ENCODE data around the gene CDK6.
A peak's percentile ranks its signal among the peaks of the same experiment; 100 is the strongest.

The CDK6 gene

GRCh38 chr7:92876836-92877235 is 40.5 kb upstream of the CDK6 start:
- Histone ChIP-seq H3K9me3 (ENCODE audit: control extremely low read depth in 1 of 5, control insufficient read depth in 4 of 5, insufficient read depth in 2 of 5, low read depth in 1 of 5, low read length in 4 of 5) (peaks cover 0 to 19% (median 3%) of the 10 kb centered on the region in 5 experiments), H3K27ac (ENCODE audit: insufficient read depth in 1 of 2, low read depth in 1 of 2, low read length in 2 of 2, poor library complexity in 1 of 2, severe bottlenecking in 2 of 2) (no peak overlapping the region), H3K36me3 (ENCODE audit: control insufficient read depth in 4 of 4, insufficient read depth in 4 of 4, low read length in 3 of 4) (peaks cover 0 to 25% (median 8%) of the 10 kb centered on the region in 4 experiments), H3K4me1 (ENCODE audit: control extremely low read depth in 1 of 4, control insufficient read depth in 4 of 4, insufficient read depth in 4 of 4, low read length in 3 of 4) (peaks cover 0 to 7% (median 2%) of the 10 kb centered on the region in 4 experiments), H3K4me3 (ENCODE audit: control insufficient read depth in 1 of 7, extremely low read depth in 1 of 7, insufficient read depth in 4 of 7, low read depth in 2 of 7, low read length in 6 of 7) (no peak overlapping the region), H3K27me3 (replicated peaks in 2 of 5; ENCODE audit: control insufficient read depth in 4 of 5, insufficient read depth in 5 of 5, low read length in 4 of 5) (no peaks in the 10 kb centered on the region)
- ChIA-PET CTCF (no interaction called here), POLR2A (no interaction called here)
- no peak for DNase-seq
- WGBS (ENCODE audit: insufficient coverage), result no CpG with 5 or more reads among the region's 1 CpG

DNA sequence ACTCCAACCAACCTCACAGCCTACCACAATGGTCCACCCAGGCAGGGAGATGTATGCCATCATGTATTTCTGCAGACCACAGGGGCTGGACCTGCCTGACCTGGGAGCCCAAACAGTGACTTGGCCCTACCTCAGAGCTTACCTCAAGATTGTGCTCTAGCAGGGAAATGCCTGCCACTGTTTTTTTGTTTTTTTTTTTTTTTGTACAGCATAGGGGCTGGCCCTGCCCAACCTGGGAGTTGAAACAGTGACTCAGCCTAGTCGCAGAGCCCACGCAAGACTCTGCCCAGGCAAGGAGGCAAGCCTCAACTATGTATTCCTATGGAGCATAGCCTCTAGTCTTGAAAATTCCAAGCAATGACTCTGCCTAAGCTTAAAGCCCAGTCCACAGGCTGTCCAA is 39.3 kb upstream of the CDK6 start:
- no peak overlapping the region for H3K4me3 ChIP-seq (ENCODE audit: control insufficient read depth in 1 of 7, extremely low read depth in 1 of 7, insufficient read depth in 4 of 7, low read depth in 2 of 7, low read length in 6 of 7)
- peaks cover 0 to 21% (median 9%) of the 10 kb centered on the region in 4 experiments for H3K36me3 ChIP-seq (ENCODE audit: control insufficient read depth in 4 of 4, insufficient read depth in 4 of 4, low read length in 3 of 4)
- H3K4me1 ChIP-seq (ENCODE audit: control extremely low read depth in 1 of 4, control insufficient read depth in 4 of 4, insufficient read depth in 4 of 4, low read length in 3 of 4), result peaks cover 0 to 7% (median 2%) of the 10 kb centered on the region in 4 experiments
- ChIA-PET CTCF (no interaction called here), POLR2A (no interaction called here)
- no peak overlapping the region for H3K27ac ChIP-seq (ENCODE audit: insufficient read depth in 1 of 2, low read depth in 1 of 2, low read length in 2 of 2, poor library complexity in 1 of 2, severe bottlenecking in 2 of 2)
- peaks cover 0 to 13% (median 3%) of the 10 kb centered on the region in 5 experiments for H3K9me3 ChIP-seq (ENCODE audit: control extremely low read depth in 1 of 5, control insufficient read depth in 4 of 5, insufficient read depth in 2 of 5, low read depth in 1 of 5, low read length in 4 of 5)
- DNase-seq, result no peak
- WGBS (ENCODE audit: insufficient coverage), result 100% methylated on average over 2 of the region's 2 CpGs
- H3K27me3 ChIP-seq (replicated peaks in 2 of 5; ENCODE audit: control insufficient read depth in 4 of 5, insufficient read depth in 5 of 5, low read length in 4 of 5), result no peaks in the 10 kb centered on the region

DNA sequence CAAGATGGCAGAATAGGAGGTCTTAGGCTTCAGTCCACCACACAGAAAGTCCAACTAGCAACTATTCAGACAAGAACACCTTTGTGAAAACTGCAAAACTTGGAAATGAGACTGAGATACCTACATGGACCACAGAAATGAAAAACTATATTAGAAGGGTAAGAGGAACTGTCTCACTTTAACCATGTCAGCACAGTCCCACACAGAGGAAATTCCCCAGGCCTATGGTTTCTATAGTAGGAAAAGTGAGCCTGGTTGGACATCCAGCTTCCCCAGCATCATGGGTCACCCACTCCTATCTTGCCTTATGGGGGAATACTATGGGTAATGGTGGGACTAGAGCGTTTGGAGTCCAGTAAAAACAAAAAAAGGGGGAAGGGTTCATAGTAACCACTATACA is 38.8 kb upstream of the CDK6 start:
- Histone ChIP-seq H3K4me1 (ENCODE audit: control extremely low read depth in 1 of 4, control insufficient read depth in 4 of 4, insufficient read depth in 4 of 4, low read length in 3 of 4) (peaks cover 0 to 7% (median 2%) of the 10 kb centered on the region in 4 experiments), H3K36me3 (ENCODE audit: control insufficient read depth in 4 of 4, insufficient read depth in 4 of 4, low read length in 3 of 4) (peaks cover 0 to 19% (median 10%) of the 10 kb centered on the region in 4 experiments), H3K9me3 (ENCODE audit: control extremely low read depth in 1 of 5, control insufficient read depth in 4 of 5, insufficient read depth in 2 of 5, low read depth in 1 of 5, low read length in 4 of 5) (peaks cover 0 to 8% (median 0%) of the 10 kb centered on the region in 5 experiments), H3K27me3 (replicated peaks in 2 of 5; ENCODE audit: control insufficient read depth in 4 of 5, insufficient read depth in 5 of 5, low read length in 4 of 5) (no peaks in the 10 kb centered on the region), H3K4me3 (ENCODE audit: control insufficient read depth in 1 of 7, extremely low read depth in 1 of 7, insufficient read depth in 4 of 7, low read depth in 2 of 7, low read length in 6 of 7) (no peak overlapping the region), H3K27ac (ENCODE audit: insufficient read depth in 1 of 2, low read depth in 1 of 2, low read length in 2 of 2, poor library complexity in 1 of 2, severe bottlenecking in 2 of 2) (no peak overlapping the region)
- no peak for DNase-seq
- ChIA-PET CTCF (interaction anchor here (1.0 to 1.2 kb wide), 2 partner anchors 11 to 12 kb away, joined by 3 to 4 read pairs; no protein-coding TSS in a partner anchor), POLR2A (no interaction called here)
- WGBS (ENCODE audit: insufficient coverage), result no CpG with 5 or more reads among the region's 1 CpG

DNA sequence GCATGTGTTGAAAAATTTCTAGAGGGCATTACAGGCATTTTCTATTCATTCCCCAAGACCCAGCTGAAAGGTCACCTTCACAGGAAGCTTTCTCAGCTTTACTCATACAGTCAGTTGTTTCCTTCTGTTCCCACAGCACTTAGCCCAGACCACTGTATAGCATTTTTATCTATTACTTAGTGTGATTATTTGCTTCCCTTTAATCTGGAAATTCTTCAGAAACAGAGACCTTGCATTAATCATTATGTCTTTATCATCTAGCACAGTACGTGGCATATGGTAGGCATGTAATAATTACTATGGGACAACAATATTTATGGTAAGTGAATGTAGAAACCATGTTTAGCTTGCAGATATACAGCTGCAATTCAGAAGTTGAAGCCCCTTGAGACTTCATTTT is 38.2 kb upstream of the CDK6 start:
- no CpG with 5 or more reads among the region's 1 CpG for WGBS (ENCODE audit: insufficient coverage)
- no peak for DNase-seq
- Histone ChIP-seq H3K4me1 (ENCODE audit: control extremely low read depth in 1 of 4, control insufficient read depth in 4 of 4, insufficient read depth in 4 of 4, low read length in 3 of 4) (peaks cover 0 to 7% (median 2%) of the 10 kb centered on the region in 4 experiments), H3K9me3 (ENCODE audit: control extremely low read depth in 1 of 5, control insufficient read depth in 4 of 5, insufficient read depth in 2 of 5, low read depth in 1 of 5, low read length in 4 of 5) (peaks cover 0 to 3% (median 0%) of the 10 kb centered on the region in 5 experiments), H3K27ac (ENCODE audit: insufficient read depth in 1 of 2, low read depth in 1 of 2, low read length in 2 of 2, poor library complexity in 1 of 2, severe bottlenecking in 2 of 2) (no peak overlapping the region), H3K36me3 (ENCODE audit: control insufficient read depth in 4 of 4, insufficient read depth in 4 of 4, low read length in 3 of 4) (peaks cover 0 to 22% (median 10%) of the 10 kb centered on the region in 4 experiments), H3K27me3 (replicated peaks in 2 of 5; ENCODE audit: control insufficient read depth in 4 of 5, insufficient read depth in 5 of 5, low read length in 4 of 5) (no peaks in the 10 kb centered on the region), H3K4me3 (ENCODE audit: control insufficient read depth in 1 of 7, extremely low read depth in 1 of 7, insufficient read depth in 4 of 7, low read depth in 2 of 7, low read length in 6 of 7) (no peak overlapping the region)
- CTCF ChIA-PET, result interaction anchor here (1.0 to 1.2 kb wide), 2 partner anchors 12 kb away, joined by 3 to 4 read pairs; no protein-coding TSS in a partner anchor
- POLR2A ChIA-PET, result no interaction called here

DNA sequence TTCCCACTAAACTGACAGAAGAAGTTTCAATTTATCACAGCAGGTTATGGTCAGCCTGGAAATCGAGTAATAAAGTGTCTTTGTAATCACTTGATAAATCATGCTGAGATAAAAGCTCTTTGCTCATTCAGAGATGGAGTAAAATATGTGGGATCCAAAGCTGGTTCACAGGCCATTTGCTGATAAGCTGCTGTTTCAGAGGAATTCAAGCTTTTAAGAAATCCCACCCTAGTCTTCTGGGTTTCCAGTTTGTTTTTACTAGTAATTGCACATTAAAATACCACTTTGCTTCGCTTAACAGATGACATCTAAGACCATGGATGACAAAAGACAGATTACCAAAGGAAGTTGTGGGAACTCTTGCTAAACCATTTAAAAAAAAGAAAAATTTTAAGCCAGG is 37.4 kb upstream of the CDK6 start:
- peaks cover 0 to 11% (median 5%) of the 10 kb centered on the region in 5 experiments for H3K9me3 ChIP-seq (ENCODE audit: control extremely low read depth in 1 of 5, control insufficient read depth in 4 of 5, insufficient read depth in 2 of 5, low read depth in 1 of 5, low read length in 4 of 5)
- no peak overlapping the region for H3K4me3 ChIP-seq (ENCODE audit: control insufficient read depth in 1 of 7, extremely low read depth in 1 of 7, insufficient read depth in 4 of 7, low read depth in 2 of 7, low read length in 6 of 7)
- H3K4me1 ChIP-seq (ENCODE audit: control extremely low read depth in 1 of 4, control insufficient read depth in 4 of 4, insufficient read depth in 4 of 4, low read length in 3 of 4), result peaks cover 0 to 7% (median 2%) of the 10 kb centered on the region in 4 experiments
- DNase-seq, result peak in 1 of 3 donors; percentile 22
- ChIA-PET CTCF (interaction anchor here (1.2 kb wide), 1 partner anchor 12 kb away, joined by 3 read pairs; no protein-coding TSS in a partner anchor), POLR2A (no interaction called here)
- WGBS (ENCODE audit: insufficient coverage), result 36% methylated on average over 2 of the region's 2 CpGs
- H3K27me3 ChIP-seq (replicated peaks in 2 of 5; ENCODE audit: control insufficient read depth in 4 of 5, insufficient read depth in 5 of 5, low read length in 4 of 5), result no peaks in the 10 kb centered on the region
- peaks cover 0 to 30% (median 17%) of the 10 kb centered on the region in 4 experiments for H3K36me3 ChIP-seq (ENCODE audit: control insufficient read depth in 4 of 4, insufficient read depth in 4 of 4, low read length in 3 of 4)
- H3K27ac ChIP-seq (ENCODE audit: insufficient read depth in 1 of 2, low read depth in 1 of 2, low read length in 2 of 2, poor library complexity in 1 of 2, severe bottlenecking in 2 of 2), result no peak overlapping the region

DNA sequence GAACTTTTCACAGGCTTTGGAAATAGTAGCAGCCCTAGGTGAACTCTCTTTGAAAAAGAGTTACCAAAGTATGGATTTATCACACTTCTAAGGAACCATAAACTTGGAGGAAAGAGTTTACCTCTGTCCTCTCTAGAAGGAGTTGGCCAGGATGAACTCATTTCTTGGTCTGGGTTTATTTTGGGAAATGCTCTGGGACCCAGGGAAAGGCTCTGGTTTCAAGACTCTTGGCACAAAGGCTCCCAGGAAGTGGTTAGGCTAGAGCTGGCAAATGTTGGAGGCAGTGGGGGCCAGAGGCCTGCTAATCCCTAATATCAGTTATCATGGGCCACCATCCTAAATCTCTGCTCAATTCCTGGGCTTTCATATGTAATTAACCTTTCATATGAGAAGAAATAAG is 36.3 kb upstream of the CDK6 start:
- Histone ChIP-seq H3K9me3 (ENCODE audit: control extremely low read depth in 1 of 5, control insufficient read depth in 4 of 5, insufficient read depth in 2 of 5, low read depth in 1 of 5, low read length in 4 of 5) (peaks cover 0 to 22% (median 5%) of the 10 kb centered on the region in 5 experiments), H3K36me3 (ENCODE audit: control insufficient read depth in 4 of 4, insufficient read depth in 4 of 4, low read length in 3 of 4) (peaks cover 5 to 39% (median 26%) of the 10 kb centered on the region in 4 experiments), H3K4me1 (ENCODE audit: control extremely low read depth in 1 of 4, control insufficient read depth in 4 of 4, insufficient read depth in 4 of 4, low read length in 3 of 4) (peaks cover 0 to 7% (median 2%) of the 10 kb centered on the region in 4 experiments), H3K4me3 (ENCODE audit: control insufficient read depth in 1 of 7, extremely low read depth in 1 of 7, insufficient read depth in 4 of 7, low read depth in 2 of 7, low read length in 6 of 7) (no peak overlapping the region), H3K27ac (ENCODE audit: insufficient read depth in 1 of 2, low read depth in 1 of 2, low read length in 2 of 2, poor library complexity in 1 of 2, severe bottlenecking in 2 of 2) (no peak overlapping the region), H3K27me3 (replicated peaks in 2 of 5; ENCODE audit: control insufficient read depth in 4 of 5, insufficient read depth in 5 of 5, low read length in 4 of 5) (no peaks in the 10 kb centered on the region)
- POLR2A ChIA-PET, result no interaction called here
- CTCF ChIA-PET, result no interaction called here
- no peak for DNase-seq

- no peaks in the 10 kb centered on the region for H3K27me3 ChIP-seq (replicated peaks in 2 of 5; ENCODE audit: control insufficient read depth in 4 of 5, insufficient read depth in 5 of 5, low read length in 4 of 5)
- H3K4me1 ChIP-seq (ENCODE audit: control extremely low read depth in 1 of 4, control insufficient read depth in 4 of 4, insufficient read depth in 4 of 4, low read length in 3 of 4), result peaks cover 0 to 2% (median 0%) of the 10 kb centered on the region in 4 experiments
- POLR2A ChIA-PET, result no interaction called here
- H3K27ac ChIP-seq (ENCODE audit: insufficient read depth in 1 of 2, low read depth in 1 of 2, low read length in 2 of 2, poor library complexity in 1 of 2, severe bottlenecking in 2 of 2), result no peak overlapping the region
- H3K4me3 ChIP-seq (ENCODE audit: control insufficient read depth in 1 of 7, extremely low read depth in 1 of 7, insufficient read depth in 4 of 7, low read depth in 2 of 7, low read length in 6 of 7), result peak overlapping the region in 1 of 7 experiments; percentile 2
- peaks cover 5 to 40% (median 30%) of the 10 kb centered on the region in 4 experiments for H3K36me3 ChIP-seq (ENCODE audit: control insufficient read depth in 4 of 4, insufficient read depth in 4 of 4, low read length in 3 of 4)
- CTCF ChIA-PET, result no interaction called here
- DNase-seq, result no peak
- peaks cover 0 to 33% (median 5%) of the 10 kb centered on the region in 5 experiments for H3K9me3 ChIP-seq (ENCODE audit: control extremely low read depth in 1 of 5, control insufficient read depth in 4 of 5, insufficient read depth in 2 of 5, low read depth in 1 of 5, low read length in 4 of 5)
These were observed 32.4 kb upstream of the CDK6 start for GRCh38 chr7:92868683-92869293.

Measured in common myeloid progenitor, CD34-positive (primary cell).